Neuronal stem cell (in vitro differentiated cells): Measurements from ENCODE around the gene PRDX2.
A peak's percentile ranks its signal among the peaks of the same experiment; 100 is the strongest.

Experiments used
- DNase-seq: peaks from one replicate; pipeline ENCODE4 v3.0.0-alpha.2; 2013; ENCODE audit warnings: low spot score
- H2AFZ ChIP-seq: one replicate; pipeline ENCODE4 v1.6.1; 2013; ENCODE audit warnings: mild to moderate bottlenecking, low read length, inconsistent platforms
- H2AK5ac ChIP-seq: 2 replicates; pipeline ENCODE4 v1.6.1; 2013; ENCODE audit warnings: low read depth, mild to moderate bottlenecking, inconsistent platforms, low read length, moderate library complexity, mixed read lengths
- H2BK120ac ChIP-seq: 2 replicates; pipeline ENCODE4 v1.6.1; 2013; ENCODE audit warnings: low read depth, mild to moderate bottlenecking, inconsistent platforms, low read length, moderate library complexity, mixed read lengths
- H2BK12ac ChIP-seq: one replicate; pipeline ENCODE4 v1.6.1; 2013; ENCODE audit warnings: low read length, inconsistent platforms
- H2BK15ac ChIP-seq: 2 replicates; pipeline ENCODE4 v1.6.1; 2013; ENCODE audit warnings: mild to moderate bottlenecking, low read length, inconsistent platforms, mixed read lengths
- H2BK5ac ChIP-seq: one replicate; pipeline ENCODE4 v1.6.1; 2013; ENCODE audit warnings: inconsistent platforms, mild to moderate bottlenecking, low read length, moderate library complexity
- H3K14ac ChIP-seq: one replicate; pipeline ENCODE4 v1.6.1; 2013; ENCODE audit warnings: low read length, inconsistent platforms
- H3K18ac ChIP-seq: 2 replicates; pipeline ENCODE4 v1.6.1; 2013; ENCODE audit warnings: low read length, inconsistent platforms
- H3K23ac ChIP-seq: 2 replicates; pipeline ENCODE4 v1.6.1; 2013; ENCODE audit warnings: low read depth, mild to moderate bottlenecking, mixed read lengths, low read length, inconsistent platforms; ENCODE audit not compliant: poor library complexity
- H3K27ac ChIP-seq: replicated peaks from 3 replicates; pipeline ENCODE4 v1.5.1; 2013; ENCODE audit warnings: low read length, inconsistent platforms
- H3K27me3 ChIP-seq, 3 experiments: 2 replicates each; pipeline ENCODE4 v1.6.1; 2013; ENCODE audit warnings: low read length in 3 of 3, mild to moderate bottlenecking in 2 of 3, inconsistent platforms in 1 of 3, low read depth in 1 of 3, mixed read lengths in 1 of 3, moderate library complexity in 1 of 3; ENCODE audit not compliant: control insufficient read depth in 3 of 3, insufficient read depth in 3 of 3
- H3K36me3 ChIP-seq, 2 donors: replicated peaks in 1 of 2; 2 replicates each; pipeline ENCODE4 v1.6.1; 2013; ENCODE audit warnings: low read length in 2 of 2; ENCODE audit not compliant: control insufficient read depth in 2 of 2, insufficient read depth in 2 of 2
- H3K4ac ChIP-seq: 2 replicates; pipeline ENCODE4 v1.6.1; 2013; ENCODE audit warnings: inconsistent platforms, mild to moderate bottlenecking, low read length, moderate library complexity
- H3K4me1 ChIP-seq, 2 donors: 1 replicate in 1 of 2; 2 replicates in 1 of 2; pipeline ENCODE4 v1.6.1; 2013; ENCODE audit warnings: low read length in 2 of 2, low read depth in 1 of 2; ENCODE audit not compliant: control insufficient read depth in 2 of 2, insufficient read depth in 1 of 2
- H3K4me2 ChIP-seq: one replicate; pipeline ENCODE4 v1.6.1; 2013; ENCODE audit warnings: mild to moderate bottlenecking, low read length, inconsistent platforms; ENCODE audit not compliant: insufficient read depth, poor library complexity, severe bottlenecking
- H3K4me3 ChIP-seq, 2 donors: 2 replicates each; pipeline ENCODE4 v1.5.1; 2013; ENCODE audit warnings: low read length in 2 of 2, mild to moderate bottlenecking in 2 of 2, inconsistent platforms in 1 of 2, moderate library complexity in 1 of 2
- H3K79me1 ChIP-seq: one replicate; pipeline ENCODE4 v1.6.1; 2013; ENCODE audit warnings: low read depth, mild to moderate bottlenecking, inconsistent platforms, low read length, moderate library complexity
- H3K9ac ChIP-seq: one replicate; pipeline ENCODE4 v1.6.1; 2013; ENCODE audit warnings: mild to moderate bottlenecking, low read depth, low read length, inconsistent platforms; ENCODE audit not compliant: poor library complexity
- H3K9me3 ChIP-seq, 2 donors: replicated peaks in 1 of 2; 2 replicates each; pipeline versions ENCODE3 to v1.6.1; 2013; ENCODE audit warnings: low read length in 2 of 2, mild to moderate bottlenecking in 2 of 2, inconsistent platforms in 1 of 2, low read depth in 1 of 2, mixed read lengths in 1 of 2, moderate library complexity in 1 of 2; ENCODE audit not compliant: control insufficient read depth in 2 of 2, insufficient read depth in 1 of 2
- H4K8ac ChIP-seq: one replicate; pipeline ENCODE4 v1.6.1; 2013; ENCODE audit warnings: low read depth, mild to moderate bottlenecking, inconsistent platforms, low read length, moderate library complexity
- H4K91ac ChIP-seq: one replicate; pipeline ENCODE4 v1.6.1; 2013; ENCODE audit warnings: low read length, low read depth, mild to moderate bottlenecking, inconsistent platforms; ENCODE audit not compliant: poor library complexity
- WGBS, 2 donors: extraction: QIAGEN DNeasy Blood & Tissue Kit; methylation state at CpG; one replicate each; pipeline ENCODE4 v1.1.7; 2013; ENCODE audit warnings: missing lambda C conversion rate in 2 of 2, mixed read lengths in 1 of 2; ENCODE audit not compliant: insufficient read length in 2 of 2, insufficient replicate concordance in 1 of 2; ENCODE audit errors: extremely low coverage in 2 of 2; 5-methylcytosine and 5-hydroxymethylcytosine counted together

The PRDX2 gene

DNA sequence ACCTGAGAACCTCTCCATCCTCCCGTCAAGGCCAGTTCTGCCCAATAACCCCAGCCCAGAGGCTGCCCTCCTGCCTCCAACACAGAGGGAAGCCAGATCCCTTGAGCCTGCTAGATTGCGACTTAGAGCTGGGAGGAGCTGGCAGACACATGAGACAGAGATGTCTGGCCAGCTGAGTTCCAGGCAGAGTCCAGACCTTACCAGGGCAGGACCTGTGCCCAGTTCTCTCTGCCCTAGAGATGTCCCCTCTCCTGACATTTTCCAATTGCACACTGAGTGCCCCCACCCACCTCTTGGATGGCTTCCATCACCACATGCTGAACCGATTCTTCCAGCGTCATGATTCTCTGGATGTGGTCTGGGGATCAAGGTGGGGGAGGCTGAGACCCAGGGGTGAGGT, 29.3 kb downstream of the PRDX2 start:
- Histone ChIP-seq H3K9me3 (no peaks in the 10 kb centered on the region), H2AK5ac (no peak overlapping the region), H3K4me2 (no peak overlapping the region), H3K4me3 (no peak overlapping the region), H3K79me1 (no peaks in the 10 kb centered on the region), H2AFZ (no peak overlapping the region), H3K27ac (no peak overlapping the region), H3K23ac (no peak overlapping the region), H3K36me3 (peaks cover 0 to 3% of the 10 kb centered on the region in 2 donors), H2BK120ac (no peak overlapping the region), H4K91ac (no peak overlapping the region), H3K4ac (no peak overlapping the region), H3K9ac (no peak overlapping the region), H2BK5ac (no peak overlapping the region), H3K27me3 (no peaks in the 10 kb centered on the region), H3K18ac (no peak overlapping the region), H4K8ac (no peak overlapping the region), H2BK12ac (no peak overlapping the region), H2BK15ac (no peak overlapping the region), H3K4me1 (peaks cover 3 to 10% of the 10 kb centered on the region in 2 donors), H3K14ac (no peak overlapping the region)
- no peak for DNase-seq
- WGBS, 2 donors = no CpG with 5 or more reads among the region's 4 CpGs

DNA sequence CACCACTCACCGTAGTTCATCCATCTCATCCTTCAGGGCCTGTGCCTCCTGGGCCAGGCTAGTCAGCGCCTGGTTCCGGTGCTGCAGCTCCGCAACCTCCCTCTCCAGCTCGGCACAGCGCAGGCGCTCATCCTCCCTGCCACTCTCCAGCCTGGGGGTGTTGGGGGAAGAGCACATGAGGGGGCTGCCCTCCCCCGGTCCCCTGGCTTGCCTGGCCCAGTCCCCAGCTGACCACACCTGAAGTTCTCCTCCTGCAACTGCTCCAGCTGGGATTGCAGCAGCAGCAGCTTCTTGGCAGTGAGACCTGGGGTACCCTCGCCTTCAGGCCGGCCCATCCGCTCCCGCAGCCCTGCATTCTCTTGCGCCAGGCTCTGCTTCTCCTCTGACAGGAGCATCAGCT, 30.7 kb downstream of the PRDX2 start:
- Histone ChIP-seq H2BK120ac (no peak overlapping the region), H3K79me1 (no peaks in the 10 kb centered on the region), H3K27ac (no peak overlapping the region), H3K18ac (peak overlapping the region; percentile 46), H2BK15ac (no peak overlapping the region), H4K91ac (no peak overlapping the region), H3K27me3 (no peaks in the 10 kb centered on the region), H3K4me1 (peaks cover 3 to 9% of the 10 kb centered on the region in 2 donors), H4K8ac (no peak overlapping the region), H2BK12ac (no peak overlapping the region), H3K23ac (no peak overlapping the region), H2AK5ac (peak overlapping the region; percentile 66), H3K14ac (no peak overlapping the region), H3K9me3 (no peaks in the 10 kb centered on the region), H2BK5ac (no peak overlapping the region), H3K4me3 (no peak overlapping the region), H3K9ac (no peak overlapping the region), H2AFZ (no peak overlapping the region), H3K4ac (no peak overlapping the region), H3K4me2 (no peak overlapping the region), H3K36me3 (peaks cover 0 to 3% of the 10 kb centered on the region in 2 donors)
- no peak for DNase-seq
- WGBS, 2 donors = no CpG with 5 or more reads among the region's 13 CpGs

DNA sequence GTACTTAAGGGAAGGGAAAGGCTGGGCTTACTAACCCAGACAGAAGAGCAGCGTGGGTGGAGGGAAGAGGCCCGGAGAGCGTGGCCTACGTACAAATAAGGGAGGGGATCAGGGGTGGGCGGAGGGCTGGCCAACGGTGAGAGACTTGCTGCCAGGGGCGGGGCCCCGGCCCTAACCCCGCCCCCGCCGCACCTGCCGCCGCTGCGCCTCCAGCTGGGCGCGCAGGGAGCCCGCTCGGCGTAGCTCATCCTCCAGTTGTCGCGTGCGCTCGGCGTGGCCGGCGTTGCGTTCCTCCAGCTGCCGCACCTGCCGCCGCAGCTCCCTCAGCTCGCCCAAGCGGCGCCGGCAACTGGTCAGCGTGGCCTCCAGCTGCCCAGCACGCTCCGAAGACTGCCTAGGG, 31.9 kb downstream of the PRDX2 start:
- H2BK120ac ChIP-seq = no peak overlapping the region
- H2AK5ac ChIP-seq = no peak overlapping the region
- H3K9me3 ChIP-seq = no peaks in the 10 kb centered on the region
- H3K4me1 ChIP-seq = peaks cover 0 to 7% of the 10 kb centered on the region in 2 donors
- H3K4me3 ChIP-seq = peak overlapping the region in 1 of 2 donors; percentile 72
- peak overlapping the region; percentile 85 for H3K18ac ChIP-seq
- no peak overlapping the region for H3K4ac ChIP-seq
- H3K4me2 ChIP-seq = peak overlapping the region; percentile 52
- H4K8ac ChIP-seq = no peak overlapping the region
- H2BK5ac ChIP-seq = no peak overlapping the region
- peak overlapping the region; percentile 62 for H3K23ac ChIP-seq
- no peaks in the 10 kb centered on the region for H3K27me3 ChIP-seq
- WGBS, 2 donors = no CpG with 5 or more reads among the region's 37 CpGs
- H3K9ac ChIP-seq = peak overlapping the region; percentile 87
- H3K79me1 ChIP-seq = no peaks in the 10 kb centered on the region
- no peak overlapping the region for H2AFZ ChIP-seq
- no peak overlapping the region for H2BK15ac ChIP-seq
- no peak overlapping the region for H4K91ac ChIP-seq
- DNase-seq = no peak
- H3K27ac ChIP-seq = no peak overlapping the region
- H3K36me3 ChIP-seq = peaks cover 3 to 6% of the 10 kb centered on the region in 2 donors
- H2BK12ac ChIP-seq = no peak overlapping the region
- no peak overlapping the region for H3K14ac ChIP-seq

DNA sequence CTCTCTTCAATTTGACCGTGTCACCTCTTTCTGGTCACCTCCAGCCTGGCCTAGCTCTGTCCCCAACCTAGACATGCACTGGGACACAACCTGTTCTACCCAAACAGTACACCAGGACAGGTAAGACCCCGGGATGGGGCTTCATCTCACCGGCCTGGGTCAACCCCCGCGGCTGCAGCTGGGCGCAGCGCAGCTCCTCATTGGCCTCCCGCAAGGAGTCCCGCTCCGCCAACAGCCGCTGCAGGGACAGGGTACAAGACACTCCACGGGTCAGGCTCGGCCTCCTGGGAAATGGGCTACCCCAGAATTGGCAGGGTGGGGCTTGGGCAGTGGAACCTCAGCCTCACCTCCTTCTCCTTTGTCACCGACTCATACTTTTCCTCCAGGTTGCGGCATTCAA, 33.9 kb downstream of the PRDX2 start:
- Histone ChIP-seq H3K4me1 (peaks cover 0 to 7% of the 10 kb centered on the region in 2 donors), H3K23ac (no peak overlapping the region), H3K9me3 (peaks cover 2 to 3% of the 10 kb centered on the region in 2 donors), H4K8ac (no peak overlapping the region), H2AK5ac (no peak overlapping the region), H3K18ac (no peak overlapping the region), H3K14ac (no peak overlapping the region), H2BK15ac (no peak overlapping the region), H3K27ac (no peak overlapping the region), H2BK120ac (no peak overlapping the region), H3K36me3 (peaks cover 1 to 16% of the 10 kb centered on the region in 2 donors), H3K9ac (no peak overlapping the region), H3K4me2 (no peak overlapping the region), H3K27me3 (no peaks in the 10 kb centered on the region), H2BK5ac (no peak overlapping the region), H2BK12ac (no peak overlapping the region), H3K4me3 (peak overlapping the region in 1 of 2 donors; percentile 22), H2AFZ (no peak overlapping the region), H3K4ac (no peak overlapping the region), H3K79me1 (peaks cover 2% of the 10 kb centered on the region), H4K91ac (no peak overlapping the region)
- no peak for DNase-seq
- no CpG with 5 or more reads among the region's 15 CpGs for WGBS, 2 donors
